Activated CD4-positive, CD25-positive, alpha-beta regulatory T cell treated with anti-CD3 and anti-CD28 coated beads, Interleukin-2, amount 50 U/mL, for 72 hours (primary cell): ENCODE data around the gene LRCH2.
"Not testable (repeated sequence)": the region's sequence is repeated elsewhere in the genome, so short reads cannot be mapped to it uniquely, and the experiment has no call there.

Experiments used
- DNase-seq: peaks from one replicate; pipeline ENCODE4 v3.0.0; 2021

The LRCH2 gene, protein sequence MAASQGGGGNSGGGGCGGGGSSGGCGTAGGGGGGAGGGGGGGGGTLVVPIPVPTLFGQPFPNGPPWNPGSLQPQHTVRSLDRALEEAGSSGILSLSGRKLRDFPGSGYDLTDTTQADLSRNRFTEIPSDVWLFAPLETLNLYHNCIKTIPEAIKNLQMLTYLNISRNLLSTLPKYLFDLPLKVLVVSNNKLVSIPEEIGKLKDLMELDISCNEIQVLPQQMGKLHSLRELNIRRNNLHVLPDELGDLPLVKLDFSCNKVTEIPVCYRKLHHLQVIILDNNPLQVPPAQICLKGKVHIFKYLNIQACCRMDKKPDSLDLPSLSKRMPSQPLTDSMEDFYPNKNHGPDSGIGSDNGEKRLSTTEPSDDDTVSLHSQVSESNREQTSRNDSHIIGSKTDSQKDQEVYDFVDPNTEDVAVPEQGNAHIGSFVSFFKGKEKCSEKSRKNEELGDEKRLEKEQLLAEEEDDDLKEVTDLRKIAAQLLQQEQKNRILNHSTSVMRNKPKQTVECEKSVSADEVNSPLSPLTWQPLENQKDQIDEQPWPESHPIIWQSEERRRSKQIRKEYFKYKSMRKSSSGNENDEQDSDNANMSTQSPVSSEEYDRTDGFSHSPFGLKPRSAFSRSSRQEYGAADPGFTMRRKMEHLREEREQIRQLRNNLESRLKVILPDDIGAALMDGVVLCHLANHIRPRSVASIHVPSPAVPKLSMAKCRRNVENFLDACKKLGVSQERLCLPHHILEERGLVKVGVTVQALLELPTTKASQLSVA

DNA sequence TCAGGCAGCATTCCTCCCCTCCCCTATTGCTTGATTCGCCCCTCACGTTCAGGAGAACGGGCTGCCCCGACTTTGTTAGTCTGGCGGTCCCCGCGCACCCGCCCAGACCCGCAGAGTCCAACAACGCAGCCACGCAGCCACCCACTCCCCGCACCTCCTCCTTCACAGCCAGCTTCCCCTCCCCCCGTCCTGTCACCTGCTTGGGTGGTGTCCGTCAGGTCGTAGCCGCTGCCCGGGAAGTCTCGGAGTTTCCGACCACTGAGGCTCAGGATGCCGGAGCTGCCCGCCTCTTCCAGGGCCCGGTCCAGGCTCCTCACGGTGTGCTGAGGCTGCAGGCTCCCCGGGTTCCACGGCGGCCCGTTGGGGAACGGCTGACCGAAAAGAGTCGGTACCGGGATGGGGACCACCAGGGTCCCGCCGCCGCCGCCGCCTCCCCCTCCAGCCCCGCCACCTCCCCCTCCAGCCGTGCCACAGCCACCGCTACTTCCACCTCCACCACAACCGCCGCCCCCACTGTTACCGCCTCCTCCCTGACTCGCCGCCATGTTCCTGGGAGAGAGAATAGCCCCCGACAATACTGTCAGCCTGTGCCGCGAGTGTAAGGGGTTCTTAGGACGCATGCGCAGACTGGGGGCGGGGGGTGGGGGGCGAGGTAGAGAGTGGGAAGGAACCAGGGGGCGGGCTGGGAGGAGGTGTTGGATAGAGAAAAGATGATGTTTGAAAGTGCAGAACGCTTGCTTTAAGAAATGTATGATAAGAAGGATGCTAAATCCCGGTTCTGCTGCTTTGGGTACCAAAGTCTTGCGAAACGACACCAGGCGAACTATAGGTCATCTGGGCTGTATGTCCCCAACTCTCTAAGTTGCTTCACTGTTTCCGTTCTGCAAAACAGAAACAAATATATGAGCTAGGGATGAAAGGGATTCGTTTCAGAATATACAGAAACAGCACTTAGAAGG, at the start of gene LRCH2:
TSS of gene LRCH2 (minus strand) at position 600 of the 959 bp plus-strand sequence. CDS start at position 545, 55 bp downstream.
- DNase-seq = no peak

- no peak for DNase-seq
Observed at GRCh38 chrX:115269051-115269683, 35.3 kb upstream of the LRCH2 start.

- no peak for DNase-seq
Observed at GRCh38 chrX:115268421-115268820, 34.5 kb upstream of the LRCH2 start.

DNA sequence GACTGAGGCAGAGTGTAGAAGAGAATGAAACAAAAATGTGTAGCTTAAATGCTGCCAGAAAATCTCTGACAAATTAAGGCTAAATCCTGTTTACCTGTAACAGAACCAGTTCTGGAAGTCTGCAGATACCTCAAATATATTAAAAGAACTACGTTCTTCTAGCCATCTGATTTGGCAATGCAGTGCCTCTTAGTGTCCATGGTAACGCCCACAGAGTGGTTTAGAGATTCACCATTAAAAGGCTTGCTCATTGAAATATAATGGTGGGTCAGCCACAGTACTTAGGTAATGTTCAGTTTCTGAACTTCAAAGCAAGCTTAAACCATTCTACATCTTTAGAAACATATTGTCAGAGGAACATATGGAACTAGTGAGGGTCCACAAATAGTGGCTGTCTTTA, 32.4 kb upstream of the LRCH2 start:
- DNase-seq = no peak

DNA sequence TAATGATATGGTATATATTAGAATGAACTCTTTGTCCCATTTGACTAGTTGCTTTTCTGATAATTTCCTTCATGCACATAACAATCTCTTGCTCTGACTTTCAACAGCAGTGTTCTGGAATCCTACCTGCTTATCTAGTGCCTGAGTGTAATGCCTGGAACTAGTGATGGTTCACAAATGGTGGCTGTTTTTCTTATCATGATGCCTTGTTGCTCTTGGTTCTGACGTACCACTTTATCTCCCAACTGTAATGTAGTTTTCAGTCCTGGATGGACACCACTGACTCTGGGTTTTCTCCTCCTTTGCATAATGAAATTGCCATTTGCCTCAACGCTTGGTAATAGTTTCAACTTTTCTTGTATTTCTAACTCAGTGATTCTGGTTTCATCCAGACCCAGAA, 30.1 kb upstream of the LRCH2 start:
- no peak for DNase-seq

GRCh38 chrX:115261148-115261547, 27.3 kb upstream of the LRCH2 start:
- DNase-seq = no peak

GRCh38 chrX:115260330-115260729, 26.4 kb upstream of the LRCH2 start:
- no peak for DNase-seq

GRCh38 chrX:115259238-115259875, 25.5 kb upstream of the LRCH2 start:
- no peak for DNase-seq

GRCh38 chrX:115257711-115258110, 23.8 kb upstream of the LRCH2 start:
- DNase-seq = no peak

GRCh38 chrX:115255003-115255402, 21.1 kb upstream of the LRCH2 start:
- no peak for DNase-seq

GRCh38 chrX:115251458-115252233, 17.8 kb upstream of the LRCH2 start:
- DNase-seq = no peak

GRCh38 chrX:115237056-115237455, 3.2 kb upstream of the LRCH2 start:
- no peak for DNase-seq

DNA sequence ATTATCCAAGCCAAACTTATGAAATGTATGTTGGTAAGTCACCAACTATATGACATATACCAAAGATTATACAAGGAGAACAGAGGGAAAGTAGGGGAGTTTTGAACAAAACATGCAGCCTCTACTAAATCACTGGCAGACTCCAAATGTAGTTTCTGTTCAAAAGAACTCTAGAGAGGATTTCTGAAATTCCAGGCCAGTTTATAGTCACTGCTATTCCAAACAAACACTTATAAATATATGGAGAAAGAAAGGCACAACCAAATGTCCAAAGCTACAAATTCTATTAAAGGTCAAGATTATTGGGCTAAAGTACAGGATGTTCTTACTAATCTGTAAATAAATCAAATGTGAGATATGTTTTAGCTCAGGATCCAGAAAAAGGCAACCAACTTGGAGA, 2.7 kb upstream of the LRCH2 start:
- DNase-seq = no peak

- DNase-seq = no peak
Observed at GRCh38 chrX:115234461-115234860, 565 bp upstream of the LRCH2 start.

- no peak for DNase-seq
Observed at GRCh38 chrX:115232933-115233496, 881 bp downstream of the LRCH2 start.

DNA sequence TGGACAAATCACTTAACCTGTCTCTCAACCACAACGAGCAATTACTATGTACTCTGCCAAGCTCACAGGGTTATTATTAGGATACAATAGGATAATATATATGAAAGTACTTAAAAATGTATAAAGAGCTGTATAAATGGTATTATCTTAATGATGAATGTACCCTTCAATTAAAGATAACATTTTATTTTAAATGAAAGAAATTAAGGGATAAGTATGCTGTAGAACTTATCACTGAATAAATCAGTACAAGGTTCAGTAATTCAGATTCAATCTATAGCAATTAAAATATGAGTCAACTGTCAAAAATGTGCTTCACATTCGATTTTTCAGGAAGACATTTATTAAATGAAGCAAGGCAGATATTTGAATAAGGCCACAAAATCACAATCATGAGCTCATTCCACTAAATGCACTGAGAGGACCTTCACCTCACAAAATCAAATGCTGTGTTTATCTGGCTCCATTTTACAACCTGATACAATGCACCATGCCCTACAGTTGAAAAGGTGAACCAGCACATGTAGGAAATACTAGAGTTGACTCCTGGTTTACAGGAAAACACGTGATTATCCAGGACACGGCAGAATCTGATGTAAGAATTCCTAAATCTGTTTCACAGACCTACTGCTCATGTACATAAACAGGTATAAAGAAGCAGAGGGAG, 4.4 kb downstream of the LRCH2 start:
- no peak for DNase-seq

DNA sequence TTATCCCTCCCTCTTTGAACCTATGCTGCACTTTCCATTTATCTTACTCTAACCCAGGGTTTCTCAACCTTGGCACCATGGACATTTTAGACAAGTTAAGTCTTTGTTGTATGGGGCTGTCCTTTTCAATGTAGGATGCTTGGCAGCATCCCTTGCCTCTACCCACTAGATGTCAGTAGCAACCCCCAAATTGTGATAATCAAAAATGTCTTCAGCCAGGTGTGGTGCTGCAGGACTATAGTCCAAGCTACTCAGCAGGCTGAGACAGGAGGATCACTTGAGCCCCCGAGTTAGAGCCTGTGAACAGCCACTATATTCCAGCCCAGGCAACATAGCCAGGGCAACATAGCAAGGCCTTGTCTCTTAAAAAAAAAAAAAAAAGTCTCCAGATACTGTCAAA, 7.0 kb downstream of the LRCH2 start:
- no peak for DNase-seq

- not testable (repeated sequence) for DNase-seq
Observed at GRCh38 chrX:115217346-115217745, 16.6 kb downstream of the LRCH2 start.

GRCh38 chrX:115214605-115215004, 19.3 kb downstream of the LRCH2 start:
- DNase-seq = no peak

DNA sequence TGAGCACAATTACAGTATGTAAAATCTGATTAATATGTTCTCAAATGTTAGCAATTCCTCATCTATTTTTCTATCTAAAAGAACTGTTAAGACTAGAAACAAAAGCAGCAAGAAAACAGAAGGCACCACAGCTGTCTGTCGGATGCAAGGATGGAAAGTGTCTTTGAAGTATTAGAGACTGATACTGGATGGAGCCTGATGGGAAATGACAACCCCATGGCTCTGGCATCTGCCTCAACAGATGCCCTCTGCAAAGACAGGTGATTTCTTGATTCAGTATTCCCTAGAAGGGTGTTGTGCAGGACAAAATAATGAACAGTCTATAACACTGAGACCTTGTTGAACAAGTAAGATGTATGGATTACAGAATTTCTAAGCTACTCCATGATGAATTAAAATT, 19.7 kb downstream of the LRCH2 start:
- no peak for DNase-seq
